Caki2 (cell line): ENCODE data around the gene GLP2R. TPM values are rescaled to one million over a fixed set of nuclear protein-coding genes. Genes with fewer than 3 reads are reported as not detected.
"Not testable (repeated sequence)": the region's sequence is repeated elsewhere in the genome, so short reads cannot be mapped to it uniquely, and the experiment has no call there.

Source experiments
- DNase-seq: peaks from one replicate; pipeline ENCODE4 v3.0.0-alpha.2; 2015; ENCODE audit warnings: low read depth
- in situ Hi-C: cut with HindIII; loops from 2 replicates; pipeline ENCODE4 v1.10.0; 2016; ENCODE audit warnings: low sequenced_read_pairs, low pct_unique_long_range_greater_than_20kb, mixed read lengths
- total RNA-seq: library from RNA; depleted of rRNA; stranded (reverse); fragments of >200 nt; shearing (Covaris generic); gene quantifications from 2 replicates; pipeline ENCODE4 v1.2.3, GENCODE V29; 2014; ENCODE audit warnings: low replicate concordance; rRNA removed

Gene GLP2R, protein sequence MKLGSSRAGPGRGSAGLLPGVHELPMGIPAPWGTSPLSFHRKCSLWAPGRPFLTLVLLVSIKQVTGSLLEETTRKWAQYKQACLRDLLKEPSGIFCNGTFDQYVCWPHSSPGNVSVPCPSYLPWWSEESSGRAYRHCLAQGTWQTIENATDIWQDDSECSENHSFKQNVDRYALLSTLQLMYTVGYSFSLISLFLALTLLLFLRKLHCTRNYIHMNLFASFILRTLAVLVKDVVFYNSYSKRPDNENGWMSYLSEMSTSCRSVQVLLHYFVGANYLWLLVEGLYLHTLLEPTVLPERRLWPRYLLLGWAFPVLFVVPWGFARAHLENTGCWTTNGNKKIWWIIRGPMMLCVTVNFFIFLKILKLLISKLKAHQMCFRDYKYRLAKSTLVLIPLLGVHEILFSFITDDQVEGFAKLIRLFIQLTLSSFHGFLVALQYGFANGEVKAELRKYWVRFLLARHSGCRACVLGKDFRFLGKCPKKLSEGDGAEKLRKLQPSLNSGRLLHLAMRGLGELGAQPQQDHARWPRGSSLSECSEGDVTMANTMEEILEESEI
- total RNA-seq = 1.5 and 3.9 TPM in 2 replicates

DNA sequence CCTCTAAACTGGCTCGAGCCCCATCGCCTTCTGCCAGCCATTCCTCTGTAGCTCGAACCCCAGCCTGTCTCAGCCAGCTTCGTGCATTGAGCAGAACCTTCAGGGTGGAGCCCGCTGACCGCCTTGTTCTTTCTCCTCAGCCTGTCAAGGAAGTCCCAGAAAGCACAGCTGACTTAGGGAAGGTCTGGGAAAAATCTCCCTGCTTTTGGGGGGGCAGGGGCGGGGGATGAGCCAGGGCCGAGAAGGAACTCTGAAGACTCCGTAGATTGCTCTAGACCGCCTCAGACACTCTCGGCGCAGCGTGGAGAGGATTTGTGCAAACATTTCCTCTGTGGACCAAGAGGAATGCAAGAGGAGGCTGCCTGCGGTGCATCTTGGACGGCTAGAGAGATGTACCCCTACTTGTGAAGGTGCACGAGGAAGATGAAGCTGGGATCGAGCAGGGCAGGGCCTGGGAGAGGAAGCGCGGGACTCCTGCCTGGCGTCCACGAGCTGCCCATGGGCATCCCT is at the start of gene GLP2R:
GLP2R (plus strand) TSS at position 284 of the 510 bp plus-strand sequence; CDS start at position 424, 140 bp downstream.
- DNase-seq = no peak
- in situ Hi-C loops = no loop called here

DNA sequence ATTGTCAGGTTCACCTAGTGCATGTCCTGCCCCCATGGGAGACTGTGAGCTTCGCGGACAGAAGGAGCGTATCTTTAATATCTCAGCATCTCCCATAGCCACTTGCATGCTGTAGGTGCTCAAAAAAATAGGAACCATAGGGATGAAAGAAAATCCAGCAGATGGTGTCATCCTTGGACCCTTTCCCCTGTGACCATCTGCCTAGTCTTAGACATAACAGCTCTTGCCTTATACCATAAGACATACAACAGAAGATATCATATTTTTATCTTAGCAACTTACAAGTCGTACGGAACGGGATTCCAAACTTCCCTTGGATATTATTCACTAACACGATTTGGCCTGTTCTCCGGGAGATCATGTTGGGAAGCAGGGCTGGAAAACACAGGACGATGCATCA is 48.8 kb upstream of the GLP2R start:
- DNase-seq = no peak
- in situ Hi-C loops = no loop called here

DNA sequence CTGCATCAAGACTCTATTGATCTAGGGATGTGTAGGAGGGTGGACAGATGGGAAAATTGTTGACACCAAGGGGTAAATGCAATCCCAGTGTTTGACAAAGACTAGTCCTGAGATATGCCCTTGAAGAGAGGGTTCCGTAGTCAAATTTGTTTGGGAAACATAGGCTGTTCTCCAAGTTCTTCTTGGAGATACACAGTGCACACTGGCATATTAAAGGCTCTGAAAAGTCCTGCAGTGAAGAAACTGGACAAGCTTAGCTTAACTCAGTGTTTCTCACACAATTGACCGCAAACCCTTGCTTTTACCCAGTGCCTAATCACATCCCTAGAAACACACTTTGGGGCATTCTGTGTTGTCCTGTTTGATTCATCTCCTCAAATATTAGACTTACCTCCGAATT is 45.2 kb upstream of the GLP2R start:
- DNase-seq = no peak
- in situ Hi-C loops = no loop called here

- in situ Hi-C loops = no loop called here
- DNase-seq = no peak
Measured at GRCh38 chr17:9783050-9783449, 42.7 kb upstream of the GLP2R start.

- DNase-seq, in situ Hi-C loops: not testable (repeated sequence)
Measured at GRCh38 chr17:9783465-9783864, 42.3 kb upstream of the GLP2R start.

DNA sequence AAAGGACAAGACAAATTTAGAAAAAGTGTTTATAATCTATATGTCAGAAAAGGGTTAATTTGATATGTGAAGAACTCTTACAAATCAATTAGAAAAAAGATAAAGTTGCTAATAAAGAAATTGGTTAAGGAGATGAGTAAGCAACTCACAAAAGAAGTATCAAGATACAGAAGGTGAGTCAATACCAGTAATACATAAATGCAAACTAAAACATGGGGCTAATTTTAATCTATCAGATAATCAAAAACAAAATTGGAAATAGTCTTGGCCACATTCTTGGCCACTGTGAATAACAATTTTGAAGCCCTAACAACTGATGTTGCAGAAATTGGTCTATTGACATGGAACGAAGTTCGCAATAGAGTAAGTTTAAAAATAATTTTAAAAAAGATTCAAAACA is 41.2 kb upstream of the GLP2R start:
- in situ Hi-C loops = no loop called here
- no peak for DNase-seq

DNA sequence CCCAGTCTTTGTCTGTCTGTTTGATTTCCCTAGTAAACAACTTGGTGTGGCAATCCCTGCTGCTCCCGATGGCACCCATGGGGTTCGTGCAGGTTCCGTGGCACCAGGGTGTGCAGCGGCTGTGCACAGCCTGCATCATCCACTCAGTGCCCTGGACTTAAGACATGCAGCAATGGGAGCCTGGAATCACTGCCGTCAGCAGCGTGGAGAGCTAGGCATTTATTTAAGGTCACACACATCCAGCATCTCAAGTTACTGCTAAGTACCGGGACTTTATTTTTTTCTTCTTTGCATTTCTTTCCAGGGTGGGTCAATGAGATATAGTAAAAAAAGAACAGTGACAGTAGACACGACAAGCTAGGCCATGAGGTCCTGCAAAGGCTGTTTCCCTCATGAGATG is 37.1 kb upstream of the GLP2R start:
- in situ Hi-C loops = no loop called here

DNA sequence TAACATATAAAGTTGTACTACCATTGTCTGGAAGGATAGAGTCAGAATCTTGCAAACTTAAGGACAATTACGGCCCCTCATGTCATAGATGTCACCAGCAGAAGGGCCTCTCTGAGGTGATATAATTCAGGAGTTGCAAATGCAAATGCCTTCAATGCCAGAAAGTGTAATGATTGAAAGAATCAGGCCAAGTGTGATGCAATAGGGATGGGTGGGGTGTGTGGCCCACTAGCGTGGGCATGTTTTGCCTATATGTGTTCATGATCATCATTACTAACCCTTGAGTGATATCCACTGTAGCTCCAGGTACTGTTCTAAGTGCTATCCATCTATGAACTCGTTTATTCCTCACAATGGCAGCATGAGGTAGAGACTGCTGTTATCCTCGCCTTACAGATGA is 35.4 kb upstream of the GLP2R start:
- in situ Hi-C loops = no loop called here
- DNase-seq = no peak

More for the DNA sequence above, 37.1 kb upstream of the GLP2R start:
- DNase-seq = no peak

GRCh38 chr17:9790889-9791876 is 34.5 kb upstream of the GLP2R start, which contains the start of gene DHRS7C:
TSS of gene DHRS7C (minus strand) at chr17:9791592. CDS start at chr17:9791284, 308 bp downstream.
- no peak for DNase-seq
- in situ Hi-C loops = no loop called here

GRCh38 chr17:9792181-9792840 is 33.4 kb upstream of the GLP2R start:
- DNase-seq = no peak
- in situ Hi-C loops = no loop called here

- DNase-seq = no peak
- in situ Hi-C loops = no loop called here
Measured at GRCh38 chr17:9798008-9798407, 27.7 kb upstream of the GLP2R start.

DNA sequence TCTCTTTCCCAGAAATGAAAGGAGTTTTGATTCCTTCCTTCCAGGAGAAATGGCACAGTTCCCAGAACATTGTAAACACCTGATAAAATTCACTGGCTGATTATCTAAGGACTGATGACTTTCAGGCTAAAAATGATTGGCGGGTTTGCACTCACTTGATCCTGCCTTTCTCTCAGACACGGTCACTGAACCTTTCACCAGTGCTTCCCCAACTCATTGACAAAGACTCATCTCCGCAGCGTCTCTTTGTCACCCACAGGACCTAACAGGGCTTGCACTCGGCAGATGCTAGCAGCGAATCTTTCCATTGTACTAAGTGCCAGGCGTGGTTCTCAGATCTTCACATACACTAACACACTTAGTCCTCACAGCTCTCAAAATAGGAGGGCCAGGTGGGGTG is 27.0 kb upstream of the GLP2R start:
- no peak for DNase-seq

GRCh38 chr17:9801505-9801904 is 24.2 kb upstream of the GLP2R start:
- no peak for DNase-seq
- in situ Hi-C loops = no loop called here

More for the DNA sequence above, 27.0 kb upstream of the GLP2R start:
- in situ Hi-C loops = no loop called here

- in situ Hi-C loops = no loop called here
Measured at GRCh38 chr17:9802294-9802693, 23.4 kb upstream of the GLP2R start.

DNA sequence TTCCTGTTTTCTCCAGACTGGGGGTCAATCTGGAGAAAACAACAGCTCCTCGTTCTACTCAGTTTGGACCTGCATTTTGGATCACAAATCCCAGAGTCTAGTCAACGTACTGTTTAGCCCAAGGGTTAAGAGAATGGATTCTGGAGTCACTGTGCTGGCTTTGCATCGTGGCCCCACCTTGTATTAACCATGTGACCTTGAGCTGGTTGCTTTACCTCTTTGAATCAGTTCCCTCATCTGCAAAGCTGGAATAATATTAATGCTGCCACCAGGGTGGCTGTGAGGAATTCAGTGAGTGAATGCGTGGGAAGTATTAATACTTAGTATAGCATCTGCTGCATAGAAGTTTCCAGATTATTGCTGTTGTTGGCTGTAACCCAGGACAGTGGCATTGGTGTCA is 23.0 kb upstream of the GLP2R start:
- no peak for DNase-seq

More at GRCh38 chr17:9802294-9802693, 23.4 kb upstream of the GLP2R start:
- DNase-seq = no peak

DNA sequence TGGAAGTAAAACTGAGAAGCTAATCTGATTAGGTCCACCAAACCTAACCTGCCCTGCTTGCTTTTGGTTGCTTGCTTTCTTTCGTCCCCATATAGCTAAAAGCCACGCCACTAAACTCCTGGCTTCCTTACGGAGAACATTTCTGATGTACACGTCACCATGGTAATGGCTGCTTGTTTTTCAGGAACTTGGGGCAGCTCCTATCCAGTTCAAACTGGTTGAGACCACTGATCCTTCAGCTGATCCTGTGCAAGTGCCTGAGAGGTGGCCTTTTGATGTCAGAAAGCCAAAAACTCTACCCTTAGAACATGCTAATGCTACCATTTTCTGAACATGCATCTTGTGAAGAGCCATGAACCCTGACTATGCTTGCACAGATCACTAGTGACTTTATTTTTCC is 20.0 kb upstream of the GLP2R start:
- no peak for DNase-seq
- in situ Hi-C loops = no loop called here

More for the DNA sequence above, 23.0 kb upstream of the GLP2R start:
- in situ Hi-C loops = no loop called here

DNA sequence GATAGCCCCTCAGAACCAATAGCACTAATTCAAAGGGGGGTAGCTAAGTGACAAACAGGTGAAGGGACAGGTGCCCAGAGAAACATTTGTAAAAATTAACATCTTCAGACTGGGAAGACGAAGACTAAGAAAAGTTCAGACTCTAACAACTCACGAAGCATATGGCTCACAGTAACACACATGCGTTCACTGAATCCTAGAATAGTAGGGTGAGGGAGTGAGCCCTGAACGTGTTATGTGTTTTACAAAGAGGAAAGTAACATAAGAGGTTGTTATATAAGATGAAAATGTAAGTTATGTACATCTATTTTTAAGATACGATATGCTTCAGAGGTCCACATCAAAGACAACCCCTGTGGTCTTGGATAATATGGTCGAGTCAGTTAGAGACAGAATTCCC is 19.0 kb upstream of the GLP2R start:
- no peak for DNase-seq
- in situ Hi-C loops = no loop called here

GRCh38 chr17:9809409-9809808 is 16.3 kb upstream of the GLP2R start:
- DNase-seq = no peak
- in situ Hi-C loops = no loop called here
